ENCODE data around the gene DNASE1L1. TPM values are rescaled to one million over a fixed set of nuclear protein-coding genes. Genes with fewer than 3 reads are reported as not detected.

The DNASE1L1 gene
- total and polyA plus RNA-seq, 2 of the 13 experiments (the other 11 are each of a cell fraction or from before 2014, with no cell fraction given), result 4.7 to 12.3 TPM

GRCh38 chrX:154457491-154458115 lies 48.5 kb upstream of the DNASE1L1 start (continued):
- no peak for TF ChIP-seq THAP9 (CRISPR knock-in tag; IDR thresholded peaks at IDR 0.05; ENCODE audit: borderline replicate concordance)
- TF ChIP-seq ETV6 (CRISPR knock-in tag; conservative IDR thresholded peaks at IDR 0.05), result no peak
- no peak for TF ChIP-seq FOXK2 (IDR thresholded peaks at IDR 0.05)
- TF ChIP-seq ETS1 (CRISPR knock-in tag; IDR thresholded peaks at IDR 0.05), result no peak
- no peak for TF ChIP-seq ZNF724P (CRISPR knock-in tag; IDR thresholded peaks at IDR 0.05; ENCODE audit: borderline replicate concordance)
- no peak for TF ChIP-seq ZNF275 (CRISPR knock-in tag; IDR thresholded peaks at IDR 0.05; ENCODE audit: borderline replicate concordance)
- no peak for TF ChIP-seq FOXK1 (CRISPR knock-in tag; IDR thresholded peaks at IDR 0.05; ENCODE audit: borderline replicate concordance, low read depth)
- TF ChIP-seq ZBTB8A (CRISPR knock-in tag; IDR thresholded peaks at IDR 0.05; ENCODE audit: borderline replicate concordance, low read depth), result no peak
- no peak for TF ChIP-seq GABPA (IDR thresholded peaks at IDR 0.05; ENCODE audit: low read depth, low read length)
- no peak for TF ChIP-seq GABPA (CRISPR knock-in tag; IDR thresholded peaks at IDR 0.05; ENCODE audit: low read depth)
- no peak for TF ChIP-seq ZNF512 (CRISPR knock-in tag; IDR thresholded peaks at IDR 0.05)
- no peak for TF ChIP-seq MIXL1 (CRISPR knock-in tag; IDR thresholded peaks at IDR 0.05)
- TF ChIP-seq SMARCC2 (IDR thresholded peaks at IDR 0.05), result no peak
- no peak for TF ChIP-seq MTERF4 (CRISPR knock-in tag; IDR thresholded peaks at IDR 0.05)
- no peak for TF ChIP-seq HOXA7 (CRISPR knock-in tag; IDR thresholded peaks at IDR 0.05)
- TF ChIP-seq RAD51 (IDR thresholded peaks at IDR 0.05; ENCODE audit: borderline replicate concordance), result no peak
- TF ChIP-seq ZNF460 (CRISPR knock-in tag; IDR thresholded peaks at IDR 0.05; ENCODE audit: borderline replicate concordance), result peak; percentile 38; the same call in 1 of the 2 replicates
- TF ChIP-seq BHLHE40 (IDR thresholded peaks at IDR 0.05; ENCODE audit: low read length), result peak; percentile 34; the same call in 1 of the 2 replicates
- TF ChIP-seq MLXIP (CRISPR knock-in tag; IDR thresholded peaks at IDR 0.05; ENCODE audit: borderline replicate concordance), result no peak

All from HepG2 (cell line).